Measurements from ENCODE around the gene SLC1A5. TPM values are rescaled to one million over a fixed set of nuclear protein-coding genes. Genes with fewer than 3 reads are reported as not detected.
"Not testable (repeated sequence)": the region's sequence is repeated elsewhere in the genome, so short reads cannot be mapped to it uniquely, and the experiment has no call there.

SLC1A5 gene
- total RNA-seq, 1 experiment from 2014 or later: 512 TPM

DNA sequence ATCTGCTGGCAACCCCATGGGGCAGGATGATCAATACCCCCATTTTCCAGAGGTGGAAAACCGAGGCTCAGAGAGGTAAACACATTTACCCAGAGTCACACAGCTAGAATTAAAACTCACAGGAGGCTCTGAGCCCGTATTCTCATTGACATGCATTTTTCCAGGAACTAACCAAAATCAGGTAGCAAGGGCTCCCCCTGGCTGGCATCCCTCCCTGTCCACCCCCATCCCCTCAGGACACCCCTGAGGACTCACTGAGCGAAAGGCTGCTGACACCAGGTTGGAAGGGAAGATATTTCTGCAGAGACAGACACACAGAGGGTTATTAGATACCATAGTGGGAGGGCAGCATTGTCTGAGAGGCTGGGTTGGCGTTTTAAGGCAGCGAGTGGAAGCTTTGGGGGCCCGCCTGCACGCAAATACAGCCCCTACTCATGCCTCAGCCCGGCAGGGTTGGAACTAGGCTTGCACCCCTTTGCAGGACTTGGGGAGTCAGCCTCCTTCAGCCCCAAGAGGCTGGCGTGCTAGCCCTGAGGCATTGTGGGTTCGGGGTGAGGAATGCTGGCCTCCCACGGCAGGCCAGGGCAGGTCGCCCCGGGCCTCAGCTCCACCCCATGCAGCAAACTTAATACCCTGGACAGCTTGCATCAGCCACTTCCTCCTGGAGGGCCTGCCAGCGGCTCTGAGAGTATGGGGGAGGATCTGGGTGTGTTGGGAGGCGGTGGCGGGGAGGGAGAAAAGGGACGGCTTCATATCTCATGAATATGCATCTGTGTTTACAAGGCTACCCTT is 3.9 kb downstream of the SLC1A5 start:
- TF ChIP-seq, protein P1, sequence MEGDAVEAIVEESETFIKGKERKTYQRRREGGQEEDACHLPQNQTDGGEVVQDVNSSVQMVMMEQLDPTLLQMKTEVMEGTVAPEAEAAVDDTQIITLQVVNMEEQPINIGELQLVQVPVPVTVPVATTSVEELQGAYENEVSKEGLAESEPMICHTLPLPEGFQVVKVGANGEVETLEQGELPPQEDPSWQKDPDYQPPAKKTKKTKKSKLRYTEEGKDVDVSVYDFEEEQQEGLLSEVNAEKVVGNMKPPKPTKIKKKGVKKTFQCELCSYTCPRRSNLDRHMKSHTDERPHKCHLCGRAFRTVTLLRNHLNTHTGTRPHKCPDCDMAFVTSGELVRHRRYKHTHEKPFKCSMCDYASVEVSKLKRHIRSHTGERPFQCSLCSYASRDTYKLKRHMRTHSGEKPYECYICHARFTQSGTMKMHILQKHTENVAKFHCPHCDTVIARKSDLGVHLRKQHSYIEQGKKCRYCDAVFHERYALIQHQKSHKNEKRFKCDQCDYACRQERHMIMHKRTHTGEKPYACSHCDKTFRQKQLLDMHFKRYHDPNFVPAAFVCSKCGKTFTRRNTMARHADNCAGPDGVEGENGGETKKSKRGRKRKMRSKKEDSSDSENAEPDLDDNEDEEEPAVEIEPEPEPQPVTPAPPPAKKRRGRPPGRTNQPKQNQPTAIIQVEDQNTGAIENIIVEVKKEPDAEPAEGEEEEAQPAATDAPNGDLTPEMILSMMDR (IDR thresholded peaks at IDR 0.05; ENCODE audit: insufficient read depth in 1 of 2, low read depth in 1 of 2, low read length in 1 of 2, severe bottlenecking in 1 of 2, unreplicated experiment in 1 of 2): peak; percentile 36 to 55
- no TSS peak for BruUV-seq (replicated peaks)
- H3K9me3 Mint-ChIP-seq (ENCODE audit: unreplicated experiment): no peaks in the 10 kb centered on the region
- H3K27me3 Mint-ChIP-seq (ENCODE audit: insufficient read depth, unreplicated experiment): no peaks in the 10 kb centered on the region
- Histone ChIP-seq H3K4me1 (peaks cover 31% of the 10 kb centered on the region), H3K36me3 (ENCODE audit: control insufficient read depth, insufficient read depth, low read length) (peaks cover 15% of the 10 kb centered on the region), H3K27me3 (replicated peaks; ENCODE audit: control insufficient read depth, insufficient read depth, low read length) (no peaks in the 10 kb centered on the region), H3K4me3 (ENCODE audit: low read depth, low read length) (peak overlapping the region; percentile 28), H3K9me3 (no peaks in the 10 kb centered on the region)
- peak; percentile 95 to 96 for DNase-seq
- H3K4me3 Mint-ChIP-seq (ENCODE audit: unreplicated experiment): peak overlapping the region; percentile 99
- peaks cover 40% of the 10 kb centered on the region for H3K4me1 Mint-ChIP-seq (ENCODE audit: low read depth, unreplicated experiment)
- POLR2A ChIA-PET: interaction anchor here (0.5 to 1.2 kb wide), 9 partner anchors 8 to 126 kb away, joined by 3 to 12 read pairs (median 4); partner anchors contain the start of gene AP2S1
- CTCF ChIA-PET: interaction anchor here (0.6 to 1.7 kb wide), 12 partner anchors 10 to 472 kb away, joined by 3 to 9 read pairs (median 4); partner anchors contain the start of gene CCDC9
- peak overlapping the region; percentile 99 for H3K27ac Mint-ChIP-seq (ENCODE audit: unreplicated experiment)
- intact Hi-C loops (cut with micrococcal nuclease; ENCODE audit: unreplicated experiment): no loop called here
- H3K36me3 Mint-ChIP-seq (ENCODE audit: insufficient read depth, unreplicated experiment): peaks cover 94% of the 10 kb centered on the region

DNA sequence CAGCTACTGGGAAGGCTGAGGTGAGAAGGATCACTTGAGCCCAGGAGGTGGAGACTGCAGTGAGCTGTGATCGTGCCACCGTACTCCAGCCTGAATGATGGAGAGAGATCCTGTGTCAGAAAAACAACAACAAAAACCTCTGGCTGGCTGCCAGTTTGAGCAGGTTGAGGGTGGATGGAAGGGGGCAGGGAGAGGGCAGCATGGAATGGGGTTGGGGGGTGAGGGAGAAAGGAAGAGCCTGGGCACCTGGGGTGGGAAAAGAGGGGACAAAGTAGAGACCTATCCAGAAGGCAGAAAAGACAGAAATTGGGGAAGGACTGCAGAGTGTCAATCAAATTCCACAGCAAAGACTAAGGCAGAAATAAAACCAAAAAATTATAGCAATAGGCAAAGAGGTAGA is 4.7 kb downstream of the SLC1A5 start:
- ChIA-PET CTCF (interaction anchor here (0.6 to 1.7 kb wide), 5 partner anchors 20 to 473 kb away, joined by 3 to 9 read pairs (median 3); partner anchors contain the start of gene CCDC9), POLR2A (interaction anchor here (1.0 kb wide), 1 partner anchor 67 kb away, joined by 7 read pairs; the partner anchor contains the start of gene AP2S1)
- no peak overlapping the region for H3K4me3 ChIP-seq (ENCODE audit: low read depth, low read length)
- Mint-ChIP-seq H3K27me3 (ENCODE audit: insufficient read depth, unreplicated experiment) (no peaks in the 10 kb centered on the region), H3K9me3 (ENCODE audit: unreplicated experiment) (no peaks in the 10 kb centered on the region), H3K27ac (ENCODE audit: unreplicated experiment) (peak overlapping the region; percentile 99), H3K4me1 (ENCODE audit: low read depth, unreplicated experiment) (peaks cover 35% of the 10 kb centered on the region), H3K36me3 (ENCODE audit: insufficient read depth, unreplicated experiment) (peaks cover 100% of the 10 kb centered on the region), H3K4me3 (ENCODE audit: unreplicated experiment) (peak overlapping the region; percentile 99)
- H3K36me3 ChIP-seq (ENCODE audit: control insufficient read depth, insufficient read depth, low read length): peaks cover 17% of the 10 kb centered on the region
- H3K27me3 ChIP-seq (replicated peaks; ENCODE audit: control insufficient read depth, insufficient read depth, low read length): no peaks in the 10 kb centered on the region
- intact Hi-C loops (cut with micrococcal nuclease; ENCODE audit: unreplicated experiment): no loop called here
- BruUV-seq (replicated peaks): no TSS peak
- no peaks in the 10 kb centered on the region for H3K9me3 ChIP-seq
- no peak for DNase-seq
- TF ChIP-seq, protein P1 (IDR thresholded peaks at IDR 0.05; ENCODE audit: insufficient read depth in 1 of 2, low read depth in 1 of 2, low read length in 1 of 2, severe bottlenecking in 1 of 2, unreplicated experiment in 1 of 2): no peak
- peaks cover 23% of the 10 kb centered on the region for H3K4me1 ChIP-seq

DNA sequence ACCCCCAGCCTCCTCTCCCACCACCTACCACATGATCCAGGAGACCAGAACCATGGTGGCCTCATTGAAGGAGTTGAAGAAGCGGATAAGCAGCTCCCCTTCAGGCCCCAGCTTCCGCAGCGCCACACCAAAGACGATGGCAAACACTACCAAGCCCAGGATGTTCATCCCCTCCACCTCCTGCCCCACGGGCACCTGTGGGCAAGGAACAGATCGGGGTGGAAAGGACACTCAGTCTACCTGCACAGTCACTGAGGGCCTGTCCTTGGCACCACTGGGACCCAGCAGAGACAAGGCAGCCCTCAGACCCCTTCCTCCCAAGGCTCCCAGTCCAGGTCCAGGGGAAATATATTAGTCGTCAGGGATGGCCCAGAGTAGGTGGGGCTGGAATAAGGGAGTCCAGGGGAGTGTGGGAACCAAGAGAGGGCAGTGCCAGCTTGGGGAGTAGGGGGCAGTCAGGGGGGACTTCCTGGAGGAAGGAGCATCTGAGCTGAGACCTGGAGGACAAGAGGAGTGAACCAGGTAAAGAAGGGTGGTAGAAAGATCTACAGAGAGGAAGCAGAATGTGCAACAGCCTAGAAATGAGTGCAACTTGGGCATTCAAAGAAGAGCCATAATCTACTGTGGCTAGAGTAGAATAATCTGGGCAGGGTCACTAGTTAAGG is 5.9 kb downstream of the SLC1A5 start:
- Histone ChIP-seq H3K27me3 (replicated peaks; ENCODE audit: control insufficient read depth, insufficient read depth, low read length) (no peaks in the 10 kb centered on the region), H3K36me3 (ENCODE audit: control insufficient read depth, insufficient read depth, low read length) (peaks cover 19% of the 10 kb centered on the region), H3K4me1 (peaks cover 23% of the 10 kb centered on the region), H3K4me3 (ENCODE audit: low read depth, low read length) (no peak overlapping the region), H3K9me3 (no peaks in the 10 kb centered on the region)
- no TSS peak for BruUV-seq (replicated peaks)
- H3K27ac Mint-ChIP-seq (ENCODE audit: unreplicated experiment): peak overlapping the region; percentile 99
- intact Hi-C loops (cut with micrococcal nuclease; ENCODE audit: unreplicated experiment): no loop called here
- CTCF ChIA-PET: no interaction called here
- peaks cover 35% of the 10 kb centered on the region for H3K4me1 Mint-ChIP-seq (ENCODE audit: low read depth, unreplicated experiment)
- TF ChIP-seq, protein P1 (IDR thresholded peaks at IDR 0.05; ENCODE audit: insufficient read depth in 1 of 2, low read depth in 1 of 2, low read length in 1 of 2, severe bottlenecking in 1 of 2, unreplicated experiment in 1 of 2): no peak
- POLR2A ChIA-PET: no interaction called here
- no peaks in the 10 kb centered on the region for H3K9me3 Mint-ChIP-seq (ENCODE audit: unreplicated experiment)
- H3K4me3 Mint-ChIP-seq (ENCODE audit: unreplicated experiment): peak overlapping the region; percentile 99
- peaks cover 100% of the 10 kb centered on the region for H3K36me3 Mint-ChIP-seq (ENCODE audit: insufficient read depth, unreplicated experiment)
- no peaks in the 10 kb centered on the region for H3K27me3 Mint-ChIP-seq (ENCODE audit: insufficient read depth, unreplicated experiment)
- no peak for DNase-seq

DNA sequence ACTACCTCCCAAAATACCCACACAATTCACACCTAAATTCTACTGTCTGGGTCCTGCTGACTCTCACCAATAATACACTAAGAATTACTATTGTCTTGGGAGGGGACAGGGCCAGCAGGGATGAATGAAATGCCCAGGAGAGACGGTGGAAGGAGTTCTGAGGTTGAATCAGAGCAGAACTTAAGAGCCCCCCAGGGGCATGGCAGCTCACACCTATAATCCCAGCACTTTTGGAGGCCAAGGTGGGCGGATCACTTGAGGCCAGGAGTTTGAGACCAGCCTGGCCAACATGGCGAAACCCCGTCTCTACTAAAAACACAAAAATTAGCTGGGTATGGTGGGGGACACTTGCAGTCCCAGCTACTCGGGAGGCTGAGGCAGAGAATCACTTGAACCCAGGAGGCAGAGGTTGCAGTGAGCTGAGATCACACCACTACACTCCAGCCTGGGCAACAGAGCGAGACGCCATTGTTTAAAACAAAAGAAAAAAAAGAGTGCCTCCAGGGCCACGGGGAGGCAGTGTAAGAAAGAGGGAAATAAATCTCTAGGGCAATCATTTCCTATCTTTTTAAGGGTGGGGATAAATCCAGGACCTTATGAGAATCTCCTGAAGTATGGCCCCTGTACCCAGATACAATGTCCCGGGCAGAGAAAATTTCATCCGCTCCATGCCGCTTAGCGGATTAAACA is 10.3 kb downstream of the SLC1A5 start:
- Mint-ChIP-seq H3K36me3 (ENCODE audit: insufficient read depth, unreplicated experiment) (peaks cover 99% of the 10 kb centered on the region), H3K27ac (ENCODE audit: unreplicated experiment) (peak overlapping the region; percentile 55)
- H3K4me1 Mint-ChIP-seq (ENCODE audit: low read depth, unreplicated experiment); H3K27me3 ChIP-seq (replicated peaks; ENCODE audit: control insufficient read depth, insufficient read depth, low read length); H3K4me3 ChIP-seq (ENCODE audit: low read depth, low read length); H3K27me3 Mint-ChIP-seq (ENCODE audit: insufficient read depth, unreplicated experiment); H3K4me1 ChIP-seq; intact Hi-C loops (cut with micrococcal nuclease; ENCODE audit: unreplicated experiment); H3K9me3 Mint-ChIP-seq (ENCODE audit: unreplicated experiment); BruUV-seq (replicated peaks); CTCF ChIA-PET; H3K9me3 ChIP-seq; DNase-seq; POLR2A ChIA-PET; H3K4me3 Mint-ChIP-seq (ENCODE audit: unreplicated experiment): not testable (repeated sequence)
- peaks cover 10% of the 10 kb centered on the region for H3K36me3 ChIP-seq (ENCODE audit: control insufficient read depth, insufficient read depth, low read length)

Measured in Caco-2 (cell line).